H1 (cell line): ENCODE measurements around the gene ABCA1. TPM values are rescaled to one million over a fixed set of nuclear protein-coding genes. Genes with fewer than 3 reads are reported as not detected.

ENCODE experiments used
- CTCF ChIA-PET: fragments of 300-600 bp; sonication (Branson Sonifier 250); formaldehyde crosslinking; loops from one replicate; lab custom pipeline; 2021; ENCODE audit not compliant: partially characterized antibody; lab: Charles Lee
- POLR2A ChIA-PET: fragments of 300-600 bp; sonication (Branson Sonifier 250); formaldehyde crosslinking; loops from one replicate; lab custom pipeline; 2021; ENCODE audit warnings: inconsistent platforms; ENCODE audit not compliant: partially characterized antibody; lab: Charles Lee
- DNase-seq, 2 experiments: peaks; one replicate each; pipeline versions ENCODE4 v3.0.0 to v3.0.0-alpha.2; 2010 to 2022; ENCODE audit warnings: low spot score in 2 of 2, low read depth in 1 of 2, mixed read lengths in 1 of 2
- FAIRE-seq: peaks from 2 replicates; lab custom pipeline; 2011; peaks lifted over from hg19 to GRCh38; lab: Jason Lieb, UNC
- H2AFZ ChIP-seq: 2 replicates; pipeline ENCODE4 v1.8.1; 2012; ENCODE audit warnings: low read length, inconsistent platforms
- H2AK5ac ChIP-seq: 2 replicates; pipeline ENCODE4 v1.6.1; 2013; ENCODE audit warnings: low read depth, low read length
- H2BK120ac ChIP-seq: replicated peaks from 2 replicates; pipeline ENCODE3; 2013; ENCODE audit warnings: low read depth, low read length, inconsistent platforms
- H2BK12ac ChIP-seq: 2 replicates; pipeline ENCODE4 v1.6.1; 2013; ENCODE audit warnings: low read depth, low read length
- H2BK15ac ChIP-seq: 2 replicates; pipeline ENCODE4 v1.6.1; 2013; ENCODE audit warnings: low read length
- H2BK20ac ChIP-seq: 2 replicates; pipeline ENCODE4 v1.6.1; 2013; ENCODE audit warnings: low read length
- H2BK5ac ChIP-seq: 2 replicates; pipeline ENCODE4 v1.6.1; 2013; ENCODE audit warnings: low read depth, low read length
- H3K14ac ChIP-seq: 2 replicates; pipeline ENCODE4 v1.6.1; 2013; ENCODE audit warnings: inconsistent platforms; ENCODE audit not compliant: insufficient read length
- H3K18ac ChIP-seq: 2 replicates; pipeline ENCODE4 v1.6.1; 2013; ENCODE audit warnings: low read length; ENCODE audit errors: extremely low read depth
- H3K23ac ChIP-seq: 2 replicates; pipeline ENCODE4 v1.6.1; 2013; ENCODE audit warnings: inconsistent platforms; ENCODE audit not compliant: insufficient read length
- H3K23me2 ChIP-seq: 2 replicates; pipeline ENCODE4 v1.6.1; 2013; ENCODE audit warnings: low read depth, low read length
- H3K27ac ChIP-seq: 2 replicates; pipeline ENCODE4 v1.6.1; 2011; ENCODE audit warnings: low read depth, low read length, inconsistent platforms
- H3K27me3 ChIP-seq, 4 experiments: replicated peaks in 1 of 4; 1 replicate in 1 of 4; 2 replicates in 3 of 4; pipeline versions ENCODE4 v1.6.1 to v1.8.1; 2011 to 2013; ENCODE audit warnings: low read length in 3 of 4, mild to moderate bottlenecking in 3 of 4, inconsistent platforms in 2 of 4, mixed read lengths in 2 of 4, moderate library complexity in 1 of 4; ENCODE audit not compliant: control insufficient read depth in 3 of 4, insufficient read depth in 3 of 4; ENCODE audit errors: extremely low read depth in 1 of 4
- H3K36me3 ChIP-seq, 4 experiments: 2 replicates each; pipeline versions ENCODE4 v1.6.1 to v1.8.1; 2011 to 2013; ENCODE audit warnings: mild to moderate bottlenecking in 4 of 4, low read length in 3 of 4, moderate library complexity in 2 of 4, control low read depth in 1 of 4, inconsistent platforms in 1 of 4; ENCODE audit not compliant: insufficient read depth in 4 of 4, control insufficient read depth in 2 of 4
- H3K4ac ChIP-seq: replicated peaks from 2 replicates; pipeline ENCODE3; 2013; ENCODE audit warnings: low read length, low read depth, mixed read lengths, inconsistent platforms; ENCODE audit not compliant: insufficient read length
- H3K4me1 ChIP-seq, 4 experiments: replicated peaks in 1 of 4; 1 replicate in 1 of 4; 2 replicates in 3 of 4; pipeline versions ENCODE4 v1.6.1 to v1.8.1; 2011 to 2013; ENCODE audit warnings: low read length in 3 of 4, inconsistent platforms in 2 of 4, mixed read lengths in 1 of 4; ENCODE audit not compliant: insufficient read depth in 4 of 4, control insufficient read depth in 3 of 4
- H3K4me2 ChIP-seq, 2 experiments: 2 replicates each; pipeline versions ENCODE4 v1.6.1 to v1.8.1; 2011 to 2013; ENCODE audit warnings: low read depth in 2 of 2, low read length in 2 of 2, control low read depth in 1 of 2, inconsistent platforms in 1 of 2, mild to moderate bottlenecking in 1 of 2; ENCODE audit not compliant: insufficient read depth in 1 of 2
- H3K4me3 ChIP-seq, 4 experiments: fragments of 200-600, 300-600 bp in 1 of 4; sonication (generic), shearing (Covaris generic), sonication (Bioruptor Twin) in 1 of 4; 2 replicates each; pipeline versions ENCODE4 v1.5.1 to v1.8.1; 2011 to 2016; ENCODE audit warnings: low read length in 4 of 4, low read depth in 3 of 4, control low read depth in 2 of 4, inconsistent platforms in 2 of 4, mild to moderate bottlenecking in 2 of 4, mixed read lengths in 1 of 4, moderate library complexity in 1 of 4; ENCODE audit not compliant: insufficient read depth in 2 of 4; ENCODE audit errors: extremely low read depth in 1 of 4
- H3K56ac ChIP-seq: replicated peaks from 2 replicates; pipeline ENCODE3; 2013; ENCODE audit warnings: low read depth, mild to moderate bottlenecking, mixed read lengths, low read length, inconsistent platforms; ENCODE audit not compliant: insufficient read length
- H3K79me1 ChIP-seq: 2 replicates; pipeline ENCODE4 v1.6.1; 2013; ENCODE audit warnings: low read depth, low read length, control low read depth
- H3K79me2 ChIP-seq, 2 experiments: 2 replicates each; pipeline versions ENCODE4 v1.6.1 to v1.8.1; 2012 to 2013; ENCODE audit warnings: low read length in 2 of 2, mild to moderate bottlenecking in 2 of 2, inconsistent platforms in 1 of 2; ENCODE audit not compliant: insufficient read depth in 2 of 2, control insufficient read depth in 1 of 2
- H3K9ac ChIP-seq, 4 experiments: replicated peaks in 1 of 4; 1 replicate in 1 of 4; 2 replicates in 3 of 4; pipeline versions ENCODE4 v1.6.1 to v1.8.1; 2011 to 2013; ENCODE audit warnings: low read depth in 3 of 4, low read length in 3 of 4, control low read depth in 2 of 4, mild to moderate bottlenecking in 2 of 4, moderate library complexity in 2 of 4, inconsistent platforms in 1 of 4; ENCODE audit errors: extremely low read depth in 1 of 4
- H3K9me3 ChIP-seq, 2 experiments: 2 replicates each; pipeline versions ENCODE4 v1.6.1 to v1.8.1; 2012 to 2013; ENCODE audit warnings: mild to moderate bottlenecking in 2 of 2, moderate library complexity in 2 of 2, control low read depth in 1 of 2, inconsistent platforms in 1 of 2, low read depth in 1 of 2, low read length in 1 of 2, mixed read lengths in 1 of 2; ENCODE audit not compliant: insufficient read depth in 2 of 2
- H4K20me1 ChIP-seq, 2 experiments: replicated peaks in 1 of 2; 2 replicates each; pipeline versions ENCODE3 to v1.8.1; 2011 to 2013; ENCODE audit warnings: inconsistent platforms in 2 of 2, low read length in 2 of 2, mild to moderate bottlenecking in 1 of 2; ENCODE audit not compliant: insufficient read depth in 2 of 2, control insufficient read depth in 1 of 2
- H4K5ac ChIP-seq: 2 replicates; pipeline ENCODE4 v1.6.1; 2013; ENCODE audit warnings: low read length, low read depth, mixed read lengths, inconsistent platforms; ENCODE audit not compliant: insufficient read length
- H4K8ac ChIP-seq: 2 replicates; pipeline ENCODE4 v1.8.0; 2013; ENCODE audit warnings: mild to moderate bottlenecking, moderate library complexity, low read length, inconsistent platforms; ENCODE audit not compliant: insufficient read depth; ENCODE audit errors: extremely low read depth
- H4K91ac ChIP-seq: replicated peaks from 2 replicates; pipeline ENCODE3; 2013; ENCODE audit warnings: low read length, mixed read lengths, inconsistent platforms; ENCODE audit not compliant: insufficient read length
- FOSL1 ChIP-seq: IDR thresholded peaks from 2 replicates; pipeline ENCODE4 v1.6.1; 2011; ENCODE audit warnings: mild to moderate bottlenecking, low read depth, low read length, moderate library complexity; ENCODE audit not compliant: insufficient read depth
- RFX5 ChIP-seq: IDR thresholded peaks from 2 replicates; pipeline ENCODE4 v1.6.1; 2011; ENCODE audit warnings: low read depth, low read length, improper control_type of control experiment, borderline replicate concordance
- SIX5 ChIP-seq: IDR thresholded peaks from 2 replicates; pipeline ENCODE4 v1.6.1; 2011; ENCODE audit warnings: mild to moderate bottlenecking, low read depth, low read length
- WGBS, 2 experiments: shearing (Covaris generic) in 1 of 2; methylation state at CpG; one replicate each; pipeline versions ENCODE4 v1.1.6 to v1.1.7; 2013 to 2015; ENCODE audit warnings: low lambda C conversion rate in 2 of 2, mixed read lengths in 2 of 2, inconsistent platforms in 1 of 2, low coverage in 1 of 2, missing lambda C conversion rate in 1 of 2; ENCODE audit not compliant: insufficient replicate concordance in 2 of 2, insufficient coverage in 1 of 2, insufficient read length in 1 of 2; ENCODE audit errors: extremely low coverage in 1 of 2, missing lambda C conversion rate in 1 of 2; 5-methylcytosine and 5-hydroxymethylcytosine counted together
- polyA plus RNA-seq, 7 experiments: library from polyadenylated mRNA; depleted of rRNA in 3 of 7; stranded (reverse) in 5 of 7; unstranded in 2 of 7; fragments of >200 nt in 5 of 7; fragments of 200-250 nt in 2 of 7; gene quantifications; 1 replicate in 5 of 7; 2 replicates in 1 of 7; 4 replicates in 1 of 7; pipeline versions ENCODE4 v1.2.1 to v1.2.3, GENCODE V29; 2011 to 2013; ENCODE audit warnings: missing spikeins in 2 of 7, mixed read lengths in 2 of 7
- total RNA-seq: library from RNA; stranded (reverse); fragmentation: NEBNext Ultra II Directional; extraction: Animal tissue kit (Norgen Biotek cat#: 25700); gene quantifications from 2 replicates; pipeline ENCODE4 v1.2.1, GENCODE V29; 2021
- TF ChIP-seq, protein P1 (sequence below): IDR thresholded peaks from 2 replicates; pipeline ENCODE4 v1.6.1; 2011; ENCODE audit warnings: low read length, improper control_type of control experiment

The ABCA1 gene
- total and polyA plus RNA-seq, 2 of the 8 experiments (the other 6 are each of a cell fraction or from before 2014, with no cell fraction given), result 6.9 to 7.8 TPM

DNA sequence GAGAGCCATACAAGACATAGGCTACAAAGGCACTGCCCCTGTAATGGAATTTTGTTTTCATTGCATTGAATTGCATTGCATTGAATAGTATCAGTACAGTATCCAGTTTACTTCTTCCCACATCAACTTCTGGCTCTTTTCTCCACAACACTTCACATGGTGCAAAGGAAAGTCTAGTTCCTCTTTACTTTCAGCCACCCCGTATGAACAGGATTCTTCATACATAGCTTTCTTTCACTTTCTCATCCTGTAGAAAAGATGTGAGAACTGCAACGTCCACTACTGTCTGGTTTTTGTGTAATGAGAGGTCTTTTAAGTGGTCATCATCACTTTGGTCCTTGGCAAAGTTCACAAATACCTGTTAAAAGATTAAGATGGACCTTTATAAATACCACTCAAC lies 143.9 kb downstream of the ABCA1 start:
- Histone ChIP-seq H3K9ac (no peak overlapping the region), H3K4me2 (no peak overlapping the region), H3K9me3 (no peaks in the 10 kb centered on the region), H3K18ac (no peak overlapping the region), H2AFZ (no peak overlapping the region), H3K4me1 (no peaks in the 10 kb centered on the region), H3K56ac (no peak overlapping the region), H4K5ac (no peak overlapping the region), H3K4ac (no peak overlapping the region), H4K91ac (no peak overlapping the region), H2BK5ac (no peak overlapping the region), H3K36me3 (peaks cover 5 to 25% (median 22%) of the 10 kb centered on the region in 4 experiments; a peak in 7 of 8 replicates), H3K79me2 (no peaks in the 10 kb centered on the region), H4K8ac (no peak overlapping the region; the same call in 1 of the 2 replicates), H4K20me1 (no peaks in the 10 kb centered on the region), H3K14ac (no peak overlapping the region), H3K27me3 (no peaks in the 10 kb centered on the region), H2AK5ac (no peak overlapping the region), H2BK120ac (no peak overlapping the region), H3K23ac (no peak overlapping the region), H3K23me2 (no peaks in the 10 kb centered on the region), H3K27ac (no peak overlapping the region), H2BK15ac (no peak overlapping the region), H2BK12ac (no peak overlapping the region), H2BK20ac (no peak overlapping the region), H3K4me3 (no peak overlapping the region), H3K79me1 (no peaks in the 10 kb centered on the region)
- ChIA-PET POLR2A (no interaction called here), CTCF (no interaction called here)
- no peak for DNase-seq
- no peak for TF ChIP-seq FOSL1
- TF ChIP-seq, protein P1, sequence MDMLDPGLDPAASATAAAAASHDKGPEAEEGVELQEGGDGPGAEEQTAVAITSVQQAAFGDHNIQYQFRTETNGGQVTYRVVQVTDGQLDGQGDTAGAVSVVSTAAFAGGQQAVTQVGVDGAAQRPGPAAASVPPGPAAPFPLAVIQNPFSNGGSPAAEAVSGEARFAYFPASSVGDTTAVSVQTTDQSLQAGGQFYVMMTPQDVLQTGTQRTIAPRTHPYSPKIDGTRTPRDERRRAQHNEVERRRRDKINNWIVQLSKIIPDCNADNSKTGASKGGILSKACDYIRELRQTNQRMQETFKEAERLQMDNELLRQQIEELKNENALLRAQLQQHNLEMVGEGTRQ, result no peak
- TF ChIP-seq SIX5, result no peak
- no peak for TF ChIP-seq RFX5
- WGBS, 2 experiments, result 88% methylated on average over 2 of the region's 2 CpGs; no CpG with 5 or more reads in 1 of the 2 experiments
- no peak for FAIRE-seq
